ENCODE results near the gene NFATC4.
"Not testable (repeated sequence)": the region's sequence is repeated elsewhere in the genome, so short reads cannot be mapped to it uniquely, and the experiment has no call there.

The NFATC4 gene

GRCh38 chr14:24366721-24367513 is 1.1 kb upstream of the NFATC4 start:
- no peaks in the 10 kb centered on the region for H3K36me3 Mint-ChIP-seq (ENCODE audit: low read depth)
- H3K27me3 Mint-ChIP-seq, result peaks cover 57% of the 10 kb centered on the region
- intact Hi-C loops (cut with micrococcal nuclease), result loop anchor here (2.0 to 5.0 kb wide), 3 partner anchors 35 to 64 kb away; no protein-coding TSS in a partner anchor
- peak overlapping the region; percentile 40 for H3K27ac Mint-ChIP-seq
- peaks cover 42% of the 10 kb centered on the region for H3K4me1 Mint-ChIP-seq (ENCODE audit: low read depth)
- peak overlapping the region; percentile 63 for H3K4me3 Mint-ChIP-seq
- H3K9me3 Mint-ChIP-seq, result no peaks in the 10 kb centered on the region

GRCh38 chr14:24368212-24368561 is 203 bp downstream of the NFATC4 start:
- Mint-ChIP-seq H3K27ac (peak overlapping the region; percentile 44), H3K4me1 (ENCODE audit: low read depth) (peaks cover 38% of the 10 kb centered on the region), H3K4me3 (peak overlapping the region; percentile 34), H3K27me3 (peaks cover 55% of the 10 kb centered on the region), H3K9me3 (no peaks in the 10 kb centered on the region), H3K36me3 (ENCODE audit: low read depth) (no peaks in the 10 kb centered on the region)
- intact Hi-C loops (cut with micrococcal nuclease), result loop anchor here (5.0 kb wide), 2 partner anchors 36 to 44 kb away; no protein-coding TSS in a partner anchor

GRCh38 chr14:24368562-24369252 is 723 bp downstream of the NFATC4 start:
- H3K4me3 Mint-ChIP-seq, result peak overlapping the region; percentile 30
- H3K4me1 Mint-ChIP-seq (ENCODE audit: low read depth), result peaks cover 38% of the 10 kb centered on the region
- H3K27me3 Mint-ChIP-seq, result peaks cover 57% of the 10 kb centered on the region
- peak overlapping the region; percentile 44 for H3K27ac Mint-ChIP-seq
- intact Hi-C loops (cut with micrococcal nuclease), result loop anchor here (5.0 kb wide), 2 partner anchors 36 to 44 kb away; no protein-coding TSS in a partner anchor
- H3K36me3 Mint-ChIP-seq (ENCODE audit: low read depth), result no peaks in the 10 kb centered on the region
- H3K9me3 Mint-ChIP-seq, result no peaks in the 10 kb centered on the region

- intact Hi-C loops (cut with micrococcal nuclease), result loop anchor here (5.0 kb wide), 2 partner anchors 37 to 43 kb away; no protein-coding TSS in a partner anchor
- Mint-ChIP-seq H3K9me3 (no peaks in the 10 kb centered on the region), H3K36me3 (ENCODE audit: low read depth) (no peaks in the 10 kb centered on the region), H3K4me1 (ENCODE audit: low read depth) (peaks cover 38% of the 10 kb centered on the region), H3K4me3 (no peak overlapping the region), H3K27me3 (peaks cover 62% of the 10 kb centered on the region), H3K27ac (no peak overlapping the region)
These were observed 1.5 kb downstream of the NFATC4 start for GRCh38 chr14:24369463-24369862.

GRCh38 chr14:24369907-24370687 is 2.1 kb downstream of the NFATC4 start:
- Mint-ChIP-seq H3K4me3 (no peak overlapping the region), H3K4me1 (ENCODE audit: low read depth) (peaks cover 34% of the 10 kb centered on the region), H3K36me3 (ENCODE audit: low read depth) (no peaks in the 10 kb centered on the region), H3K27me3 (peaks cover 59% of the 10 kb centered on the region), H3K27ac (no peak overlapping the region), H3K9me3 (no peaks in the 10 kb centered on the region)
- intact Hi-C loops (cut with micrococcal nuclease), result loop anchor here (5.0 kb wide), 2 partner anchors 38 to 42 kb away; no protein-coding TSS in a partner anchor

GRCh38 chr14:24370748-24371147 is 2.8 kb downstream of the NFATC4 start:
- H3K27ac Mint-ChIP-seq, result no peak overlapping the region
- H3K4me3 Mint-ChIP-seq, result no peak overlapping the region
- H3K4me1 Mint-ChIP-seq (ENCODE audit: low read depth), result peaks cover 27% of the 10 kb centered on the region
- H3K27me3 Mint-ChIP-seq, result peaks cover 57% of the 10 kb centered on the region
- intact Hi-C loops (cut with micrococcal nuclease), result no loop called here
- no peaks in the 10 kb centered on the region for H3K36me3 Mint-ChIP-seq (ENCODE audit: low read depth)
- H3K9me3 Mint-ChIP-seq, result no peaks in the 10 kb centered on the region

GRCh38 chr14:24371605-24372004 is 3.6 kb downstream of the NFATC4 start:
- Mint-ChIP-seq H3K27me3 (peaks cover 57% of the 10 kb centered on the region), H3K4me1 (ENCODE audit: low read depth) (peaks cover 20% of the 10 kb centered on the region)
- intact Hi-C loops (cut with micrococcal nuclease); H3K9me3 Mint-ChIP-seq; H3K27ac Mint-ChIP-seq; H3K36me3 Mint-ChIP-seq (ENCODE audit: low read depth); H3K4me3 Mint-ChIP-seq: not testable (repeated sequence)

GRCh38 chr14:24372701-24373416 is 4.9 kb downstream of the NFATC4 start:
- peaks cover 7% of the 10 kb centered on the region for H3K4me1 Mint-ChIP-seq (ENCODE audit: low read depth)
- no peaks in the 10 kb centered on the region for H3K36me3 Mint-ChIP-seq (ENCODE audit: low read depth)
- no peak overlapping the region for H3K27ac Mint-ChIP-seq
- H3K27me3 Mint-ChIP-seq, result peaks cover 54% of the 10 kb centered on the region
- intact Hi-C loops (cut with micrococcal nuclease), result no loop called here
- H3K4me3 Mint-ChIP-seq, result no peak overlapping the region
- H3K9me3 Mint-ChIP-seq, result no peaks in the 10 kb centered on the region

GRCh38 chr14:24376448-24377070 is 8.6 kb downstream of the NFATC4 start:
- Mint-ChIP-seq H3K9me3 (no peaks in the 10 kb centered on the region), H3K4me3 (no peak overlapping the region), H3K4me1 (ENCODE audit: low read depth) (no peaks in the 10 kb centered on the region), H3K27me3 (peaks cover 31% of the 10 kb centered on the region), H3K27ac (no peak overlapping the region), H3K36me3 (ENCODE audit: low read depth) (no peaks in the 10 kb centered on the region)
- intact Hi-C loops (cut with micrococcal nuclease), result no loop called here

GRCh38 chr14:24377126-24377525 is 9.1 kb downstream of the NFATC4 start:
- H3K4me1 Mint-ChIP-seq (ENCODE audit: low read depth), result no peaks in the 10 kb centered on the region
- H3K27ac Mint-ChIP-seq, result no peak overlapping the region
- peaks cover 30% of the 10 kb centered on the region for H3K27me3 Mint-ChIP-seq
- no peaks in the 10 kb centered on the region for H3K9me3 Mint-ChIP-seq
- no peak overlapping the region for H3K4me3 Mint-ChIP-seq
- H3K36me3 Mint-ChIP-seq (ENCODE audit: low read depth), result no peaks in the 10 kb centered on the region
- intact Hi-C loops (cut with micrococcal nuclease), result no loop called here

- Mint-ChIP-seq H3K36me3 (ENCODE audit: low read depth) (no peaks in the 10 kb centered on the region), H3K9me3 (no peaks in the 10 kb centered on the region), H3K27me3 (peaks cover 30% of the 10 kb centered on the region), H3K27ac (no peak overlapping the region), H3K4me1 (ENCODE audit: low read depth) (no peaks in the 10 kb centered on the region), H3K4me3 (no peak overlapping the region)
- intact Hi-C loops (cut with micrococcal nuclease), result no loop called here
These were observed 9.7 kb downstream of the NFATC4 start for GRCh38 chr14:24377657-24378056.

- Mint-ChIP-seq H3K9me3 (no peaks in the 10 kb centered on the region), H3K4me1 (ENCODE audit: low read depth) (no peaks in the 10 kb centered on the region), H3K27me3 (peaks cover 30% of the 10 kb centered on the region), H3K27ac (no peak overlapping the region), H3K36me3 (ENCODE audit: low read depth) (no peaks in the 10 kb centered on the region), H3K4me3 (no peak overlapping the region)
- intact Hi-C loops (cut with micrococcal nuclease), result no loop called here
These were observed 10.3 kb downstream of the NFATC4 start for GRCh38 chr14:24378327-24378726.
